ENCODE measurements around the gene RAD51B.

DNA sequence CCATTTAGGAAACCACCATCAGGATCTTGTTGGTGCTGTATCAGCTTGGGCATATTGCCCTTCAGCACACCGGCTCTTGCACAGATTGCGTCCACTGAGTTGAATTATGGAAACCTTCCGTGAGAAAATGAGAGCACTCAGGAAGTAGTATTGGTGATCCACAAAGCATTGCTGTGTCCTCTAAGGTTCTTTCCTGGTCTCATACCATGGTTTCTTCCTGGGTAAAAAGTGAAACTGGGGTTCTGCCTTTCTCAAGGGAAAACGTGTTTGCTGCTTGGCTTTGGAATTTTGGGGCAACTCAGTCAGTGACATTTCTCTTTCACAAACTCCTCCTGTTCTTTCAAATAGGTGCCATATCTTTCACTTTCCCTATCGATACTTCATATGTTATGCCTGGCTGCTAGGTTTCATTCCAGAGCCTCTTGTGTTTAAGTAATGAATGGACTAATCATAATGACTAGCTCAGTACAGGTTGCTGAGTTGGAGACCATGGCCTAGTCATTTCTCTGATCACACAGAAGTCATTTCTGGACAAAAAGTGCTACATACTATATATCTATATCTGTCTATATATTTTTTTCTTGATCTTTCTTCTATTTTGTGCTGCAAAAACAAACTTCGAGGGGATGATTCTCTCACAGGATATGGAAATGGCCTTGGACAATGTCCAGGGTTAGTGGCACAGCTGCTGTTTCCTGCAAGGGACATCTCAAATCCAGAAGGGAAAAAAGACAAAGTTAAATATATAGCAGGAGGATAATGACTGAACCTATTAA is 549.9 kb downstream of the RAD51B start:
- TF ChIP-seq POLR2A (IDR thresholded peaks at IDR 0.05) = no peak
- TF ChIP-seq, protein P1, sequence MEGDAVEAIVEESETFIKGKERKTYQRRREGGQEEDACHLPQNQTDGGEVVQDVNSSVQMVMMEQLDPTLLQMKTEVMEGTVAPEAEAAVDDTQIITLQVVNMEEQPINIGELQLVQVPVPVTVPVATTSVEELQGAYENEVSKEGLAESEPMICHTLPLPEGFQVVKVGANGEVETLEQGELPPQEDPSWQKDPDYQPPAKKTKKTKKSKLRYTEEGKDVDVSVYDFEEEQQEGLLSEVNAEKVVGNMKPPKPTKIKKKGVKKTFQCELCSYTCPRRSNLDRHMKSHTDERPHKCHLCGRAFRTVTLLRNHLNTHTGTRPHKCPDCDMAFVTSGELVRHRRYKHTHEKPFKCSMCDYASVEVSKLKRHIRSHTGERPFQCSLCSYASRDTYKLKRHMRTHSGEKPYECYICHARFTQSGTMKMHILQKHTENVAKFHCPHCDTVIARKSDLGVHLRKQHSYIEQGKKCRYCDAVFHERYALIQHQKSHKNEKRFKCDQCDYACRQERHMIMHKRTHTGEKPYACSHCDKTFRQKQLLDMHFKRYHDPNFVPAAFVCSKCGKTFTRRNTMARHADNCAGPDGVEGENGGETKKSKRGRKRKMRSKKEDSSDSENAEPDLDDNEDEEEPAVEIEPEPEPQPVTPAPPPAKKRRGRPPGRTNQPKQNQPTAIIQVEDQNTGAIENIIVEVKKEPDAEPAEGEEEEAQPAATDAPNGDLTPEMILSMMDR (IDR thresholded peaks at IDR 0.05) = no peak
